ENCODE measurements around the gene MED29. TPM values are rescaled to one million over a fixed set of nuclear protein-coding genes. Genes with fewer than 3 reads are reported as not detected.

The MED29 gene
- total and polyA plus RNA-seq, 2 of the 13 experiments (the other 11 are each of a cell fraction or from before 2014, with no cell fraction given): 14.0 to 19.7 TPM

GRCh38 chr19:39341719-39342604 lies 49.2 kb upstream of the MED29 start, which contains the start of gene SAMD4B (continued):
- 0 out of 2 replicates have a peak, but pooled peaks have one; percentile 30 for TF ChIP-seq ZNF639 (CRISPR knock-in tag; conservative IDR thresholded peaks at IDR 0.05)
- TF ChIP-seq ZNF414 (CRISPR knock-in tag; IDR thresholded peaks at IDR 0.05): no peak
- peak; percentile 94 for TF ChIP-seq GMEB1 (CRISPR knock-in tag; IDR thresholded peaks at IDR 0.05; ENCODE audit: borderline replicate concordance)
- TF ChIP-seq FOXC1 (CRISPR knock-in tag; IDR thresholded peaks at IDR 0.05; ENCODE audit: borderline replicate concordance): no peak; the same call in 1 of the 2 replicates
- TF ChIP-seq KDM5A (IDR thresholded peaks at IDR 0.05; ENCODE audit: borderline replicate concordance, low read length): peak; percentile 98
- TF ChIP-seq CSRNP2 (CRISPR knock-in tag; conservative IDR thresholded peaks at IDR 0.05; ENCODE audit: low read depth): 0 out of 2 replicates have a peak, but pooled peaks have one; percentile 42
- TF ChIP-seq ZNF451 (CRISPR knock-in tag; IDR thresholded peaks at IDR 0.05): peak; percentile 71; the same call in 1 of the 2 replicates
- no peak for TF ChIP-seq EHMT2 (IDR thresholded peaks at IDR 0.05; ENCODE audit: borderline replicate concordance, low read depth, low read length)
- TF ChIP-seq ZNF350 (CRISPR knock-in tag; IDR thresholded peaks at IDR 0.05; ENCODE audit: borderline replicate concordance, low read depth): peak; percentile 58; the same call in 1 of the 2 replicates
- TF ChIP-seq GTF2F1 (IDR thresholded peaks at IDR 0.05; ENCODE audit: low read length): no peak
- TF ChIP-seq PLSCR1 (CRISPR knock-in tag; IDR thresholded peaks at IDR 0.05; ENCODE audit: borderline replicate concordance): no peak
- TF ChIP-seq ZNF652 (CRISPR knock-in tag; IDR thresholded peaks at IDR 0.05; ENCODE audit: borderline replicate concordance, low read depth): no peak
- TF ChIP-seq NFRKB (IDR thresholded peaks at IDR 0.05): no peak
- TF ChIP-seq FOSL2 (CRISPR knock-in tag; IDR thresholded peaks at IDR 0.05): no peak; the same call in 1 of the 2 replicates
- peak; percentile 71 for TF ChIP-seq ZBTB7B (CRISPR knock-in tag; IDR thresholded peaks at IDR 0.05)
- TF ChIP-seq ZNF557 (CRISPR knock-in tag; IDR thresholded peaks at IDR 0.05): peak; percentile 26; the same call in 1 of the 2 replicates
- 0 out of 2 replicates have a peak, but pooled peaks have one; percentile 35 for TF ChIP-seq MEIS2 (CRISPR knock-in tag; IDR thresholded peaks at IDR 0.05)
- no peak for TF ChIP-seq ZNF260 (CRISPR knock-in tag; IDR thresholded peaks at IDR 0.05; ENCODE audit: borderline replicate concordance, low read depth)
- TF ChIP-seq ZFP62 (CRISPR knock-in tag; IDR thresholded peaks at IDR 0.05): no peak
- no peak for TF ChIP-seq JARID2 (CRISPR knock-in tag; IDR thresholded peaks at IDR 0.05; ENCODE audit: insufficient replicate concordance)
- TF ChIP-seq GZF1 (CRISPR knock-in tag; IDR thresholded peaks at IDR 0.05): peak; percentile 73; the same call in 1 of the 2 replicates
- no peak for TF ChIP-seq HNRNPL (IDR thresholded peaks at IDR 0.05; ENCODE audit: low read depth, low read length)
- no peak for TF ChIP-seq SRSF9 (IDR thresholded peaks at IDR 0.05; ENCODE audit: borderline replicate concordance, insufficient read depth, low read depth, low read length, poor library complexity, severe bottlenecking)

Data from HepG2 (cell line).